Measurements from ENCODE around the gene LHFPL2. TPM values are rescaled to one million over a fixed set of nuclear protein-coding genes. Genes with fewer than 3 reads are reported as not detected.

The LHFPL2 gene
- total and polyA plus RNA-seq, 2 donors from 2014 or later, result 1.8 to 12.6 TPM

- peaks cover 0 to 7% (median 0%) of the 10 kb centered on the region in 3 donors for H3K9me3 ChIP-seq (ENCODE audit: control insufficient read depth in 2 of 3, insufficient read depth in 1 of 3, low read length in 3 of 3)
- H3K36me3 ChIP-seq (ENCODE audit: control insufficient read depth in 2 of 3, insufficient read depth in 3 of 3, low read length in 3 of 3), result no peaks in the 10 kb centered on the region
- no peak overlapping the region for H3K4me3 ChIP-seq (ENCODE audit: low read length in 3 of 3)
- no peak for TF ChIP-seq CTCF (IDR thresholded peaks at IDR 0.05; ENCODE audit: borderline replicate concordance, extremely low read depth, insufficient read depth)
- no peaks in the 10 kb centered on the region for H3K27me3 ChIP-seq (ENCODE audit: control insufficient read depth, insufficient read depth, low read length)
- H3K4me1 ChIP-seq (ENCODE audit: control insufficient read depth in 2 of 3, insufficient read depth in 2 of 3, low read depth in 1 of 3, low read length in 3 of 3), result peaks cover 0 to 19% (median 3%) of the 10 kb centered on the region in 3 donors
- no peak overlapping the region for H3K9ac ChIP-seq (ENCODE audit: low read length in 3 of 3)
- peak in 1 of 5 donors; percentile 24 for DNase-seq
- no peak for FAIRE-seq
- intact Hi-C loops (cut with DNase I), result no loop called here
- no peak overlapping the region for H3K27ac ChIP-seq (ENCODE audit: low read depth in 2 of 2, low read length in 2 of 2)
Observed at GRCh38 chr5:78568676-78569075, 79.9 kb downstream of the LHFPL2 start.

GRCh38 chr5:78568212-78568611, 80.4 kb downstream of the LHFPL2 start:
- Histone ChIP-seq H3K36me3 (ENCODE audit: control insufficient read depth in 2 of 3, insufficient read depth in 3 of 3, low read length in 3 of 3) (no peaks in the 10 kb centered on the region), H3K9me3 (ENCODE audit: control insufficient read depth in 2 of 3, insufficient read depth in 1 of 3, low read length in 3 of 3) (peaks cover 0 to 7% (median 0%) of the 10 kb centered on the region in 3 donors), H3K4me3 (ENCODE audit: low read length in 3 of 3) (no peak overlapping the region), H3K27me3 (ENCODE audit: control insufficient read depth, insufficient read depth, low read length) (no peaks in the 10 kb centered on the region), H3K27ac (ENCODE audit: low read depth in 2 of 2, low read length in 2 of 2) (no peak overlapping the region), H3K9ac (ENCODE audit: low read length in 3 of 3) (no peak overlapping the region), H3K4me1 (ENCODE audit: control insufficient read depth in 2 of 3, insufficient read depth in 2 of 3, low read depth in 1 of 3, low read length in 3 of 3) (peaks cover 0 to 19% (median 3%) of the 10 kb centered on the region in 3 donors)
- DNase-seq, result peak in 2 of 5 donors; percentile 28 to 53
- no peak for TF ChIP-seq CTCF (IDR thresholded peaks at IDR 0.05; ENCODE audit: borderline replicate concordance, extremely low read depth, insufficient read depth)
- FAIRE-seq, result no peak
- intact Hi-C loops (cut with DNase I), result no loop called here

- Histone ChIP-seq H3K4me3 (ENCODE audit: low read length in 3 of 3) (no peak overlapping the region), H3K9me3 (ENCODE audit: control insufficient read depth in 2 of 3, insufficient read depth in 1 of 3, low read length in 3 of 3) (peaks cover 0 to 7% (median 0%) of the 10 kb centered on the region in 3 donors), H3K4me1 (ENCODE audit: control insufficient read depth in 2 of 3, insufficient read depth in 2 of 3, low read depth in 1 of 3, low read length in 3 of 3) (peaks cover 0 to 19% (median 3%) of the 10 kb centered on the region in 3 donors), H3K27ac (ENCODE audit: low read depth in 2 of 2, low read length in 2 of 2) (no peak overlapping the region), H3K36me3 (ENCODE audit: control insufficient read depth in 2 of 3, insufficient read depth in 3 of 3, low read length in 3 of 3) (no peaks in the 10 kb centered on the region), H3K27me3 (ENCODE audit: control insufficient read depth, insufficient read depth, low read length) (no peaks in the 10 kb centered on the region), H3K9ac (ENCODE audit: low read length in 3 of 3) (no peak overlapping the region)
- DNase-seq (peak in 1 of 5 donors; percentile 2), FAIRE-seq (no peak)
- no peak for TF ChIP-seq CTCF (IDR thresholded peaks at IDR 0.05; ENCODE audit: borderline replicate concordance, extremely low read depth, insufficient read depth)
- intact Hi-C loops (cut with DNase I), result no loop called here
Observed at GRCh38 chr5:78567617-78568016, 81.0 kb downstream of the LHFPL2 start.

Data from kidney (tissue), 14 donors.